GM12878 (cell line): Measurements from ENCODE around the gene IFNK. TPM values are rescaled to one million over a fixed set of nuclear protein-coding genes. Genes with fewer than 3 reads are reported as not detected.

ENCODE experiments used
- ATAC-seq: fragments of 200-7000 bp; cut with Tn5 transposase; 3 replicates; pipeline ENCODE4 v1.9.1; 2020; ENCODE audit warnings: mild to moderate bottlenecking, moderate library complexity
- BruUV-seq: library from RNA; stranded (reverse); fragments of 400-500 nt; replicated peaks from 2 replicates; lab custom pipeline; 2021; lab: Mats Ljungman, UMichigan
- CTCF ChIA-PET: fragments of 300-600 bp; sonication (Branson Sonifier 250); formaldehyde crosslinking; extraction: SDS; loops from one replicate; lab custom pipeline; 2021; ENCODE audit warnings: inconsistent platforms; lab: Yijun Ruan, JAX
- POLR2A ChIA-PET: fragments of 350-600 bp; formaldehyde crosslinking; extraction: SDS; loops from one replicate; lab custom pipeline; 2021; ENCODE audit warnings: inconsistent platforms; lab: Charles Lee
- RAD21 ChIA-PET: fragments of 300-600 bp; sonication (Branson Sonifier 250); formaldehyde crosslinking; loops from one replicate; lab custom pipeline; 2023; ENCODE audit warnings: antibody characterized with exemption; ENCODE audit not compliant: unreplicated experiment; lab: Charles Lee
- SMC1A ChIA-PET: fragments of 300-600 bp; sonication (Branson Sonifier 250); formaldehyde crosslinking; loops from one replicate; lab custom pipeline; 2023; ENCODE audit not compliant: unreplicated experiment, uncharacterized antibody; lab: Charles Lee
- DNase-seq: peaks from one replicate; pipeline ENCODE4 v3.0.0-alpha.2; 2011; ENCODE audit warnings: low read depth, low spot score
- FAIRE-seq: peaks from 3 replicates; lab custom pipeline; 2011; peaks lifted over from hg19 to GRCh38; lab: Jason Lieb, UNC
- H2AFZ ChIP-seq: 2 replicates; pipeline ENCODE4 v1.6.0; 2011; ENCODE audit warnings: low read depth, low read length, control low read depth; ENCODE audit not compliant: control insufficient read depth
- H3K27ac ChIP-seq: 2 replicates; pipeline ENCODE4 v1.5.1; 2011; ENCODE audit warnings: control low read depth; ENCODE audit not compliant: control insufficient read depth, insufficient read depth
- H3K27me3 ChIP-seq, 2 experiments: replicated peaks in 1 of 2; 2 replicates each; pipeline versions ENCODE4 v1.6.0 to v1.6.1; 2011; ENCODE audit warnings: low read length in 1 of 2; ENCODE audit not compliant: control insufficient read depth in 2 of 2, insufficient read depth in 2 of 2
- H3K36me3 ChIP-seq, 2 experiments: 2 replicates each; pipeline ENCODE4 v1.5.1; 2011; ENCODE audit warnings: low read length in 1 of 2; ENCODE audit not compliant: control insufficient read depth in 2 of 2, insufficient read depth in 2 of 2
- H3K4me1 ChIP-seq: 2 replicates; pipeline ENCODE4 v1.6.1; 2011; ENCODE audit warnings: mild to moderate bottlenecking, low read length, moderate library complexity, mixed read lengths; ENCODE audit not compliant: control insufficient read depth, insufficient read depth
- H3K4me2 ChIP-seq: 2 replicates; pipeline ENCODE4 v1.6.0; 2011; ENCODE audit warnings: control low read depth; ENCODE audit not compliant: control insufficient read depth, insufficient read depth
- H3K4me3 ChIP-seq: fragments of 200-600 bp; sonication (generic); 2 replicates; pipeline ENCODE4 v1.5.1; 2016
- H3K79me2 ChIP-seq: 2 replicates; pipeline ENCODE4 v1.6.0; 2011; ENCODE audit warnings: low read length; ENCODE audit not compliant: control insufficient read depth, insufficient read depth
- H3K9ac ChIP-seq: 2 replicates; pipeline ENCODE4 v1.8.0; 2011; ENCODE audit warnings: low read length, control low read depth, mixed read lengths; ENCODE audit not compliant: control insufficient read depth, insufficient read depth
- H3K9me3 ChIP-seq: replicated peaks from 3 replicates; pipeline ENCODE4 v1.5.1; 2011; ENCODE audit warnings: mild to moderate bottlenecking, low read length; ENCODE audit not compliant: control insufficient read depth, insufficient read depth
- H4K20me1 ChIP-seq: 2 replicates; pipeline ENCODE4 v1.6.0; 2011; ENCODE audit not compliant: control insufficient read depth, insufficient read depth
- BACH1 ChIP-seq: fragments of 450-650 bp; IDR thresholded peaks from 2 replicates; pipeline ENCODE4 v1.6.1; 2017; ENCODE audit warnings: mild to moderate bottlenecking, borderline replicate concordance
- CREM ChIP-seq: IDR thresholded peaks from 2 replicates; pipeline ENCODE4 v1.6.1; 2014; ENCODE audit warnings: antibody characterized with exemption, low read depth
- FOS ChIP-seq: IDR thresholded peaks from 3 replicates; pipeline ENCODE4 v1.6.1; 2011; ENCODE audit warnings: borderline replicate concordance; ENCODE audit not compliant: insufficient read length; ENCODE audit errors: extremely low read depth
- HDAC6 ChIP-seq: fragments of 200-600 bp; sonication (generic); IDR thresholded peaks from one replicate; pipeline ENCODE4 v1.8.0; 2017; ENCODE audit warnings: antibody characterized with exemption; ENCODE audit not compliant: unreplicated experiment
- REST ChIP-seq: IDR thresholded peaks from 2 replicates; pipeline ENCODE4 v1.6.1; 2012; ENCODE audit warnings: mild to moderate bottlenecking, low read depth, low read length
- RUNX3 ChIP-seq: IDR thresholded peaks from 2 replicates; pipeline ENCODE4 v1.6.1; 2012; ENCODE audit warnings: low read length, inconsistent platforms
- SPI1 ChIP-seq: IDR thresholded peaks from 2 replicates; pipeline ENCODE4 v1.6.1; 2011; ENCODE audit warnings: low read depth, mild to moderate bottlenecking, low read length, moderate library complexity, borderline replicate concordance; ENCODE audit not compliant: insufficient read depth
- SUZ12 ChIP-seq: fragments of 200-600 bp; sonication (generic); IDR thresholded peaks from one replicate; pipeline ENCODE4 v1.6.1; 2018; ENCODE audit warnings: antibody characterized with exemption, mild to moderate bottlenecking; ENCODE audit not compliant: unreplicated experiment
- TBL1XR1 ChIP-seq: IDR thresholded peaks from 2 replicates; pipeline ENCODE4 v1.6.1; 2012; ENCODE audit warnings: low read depth, low read length, improper control_type of control experiment
- ZBTB33 ChIP-seq: fragments of 450-650 bp; IDR thresholded peaks from 2 replicates; pipeline ENCODE4 v1.6.1; 2017; ENCODE audit warnings: mild to moderate bottlenecking
- WGBS: methylation state at CpG from one replicate; pipeline ENCODE4 v1.1.6; 2016; ENCODE audit warnings: low lambda C conversion rate; ENCODE audit not compliant: insufficient replicate concordance, insufficient coverage; ENCODE audit errors: missing lambda C conversion rate; 5-methylcytosine and 5-hydroxymethylcytosine counted together
- in situ Hi-C: fragments of 300-500 bp; cut with MboI; formaldehyde crosslinking; loops from 9 replicates; pipeline ENCODE4 v1.14.3; 2018; ENCODE audit warnings: mixed read lengths
- intact Hi-C: fragments of 100-400 bp; cut with micrococcal nuclease; formaldehyde crosslinking; loops from one replicate; pipeline ENCODE4 v1.14.2; 2022; ENCODE audit not compliant: unreplicated experiment
- polyA plus RNA-seq, 11 experiments: library from polyadenylated mRNA; depleted of rRNA in 4 of 11; unstranded in 6 of 11; stranded (reverse) in 5 of 11; fragments of >200 nt; fragmentation: Nextera tagmentation in 4 of 11; fragmentation: Illumina TruSeq in 1 of 11; extraction: Ambion mirVana in 4 of 11; extraction: Trizol in 1 of 11; gene quantifications; 1 replicate in 1 of 11; 2 replicates in 10 of 11; pipeline versions ENCODE4 v1.2.1 to v1.2.3, GENCODE V29; 2011 to 2016; ENCODE audit warnings: inconsistent platforms in 2 of 11, missing spikeins in 2 of 11, low read depth in 1 of 11
- total RNA-seq, 4 experiments: library from RNA; depleted of rRNA in 3 of 4; stranded (reverse); fragments of >200 nt in 3 of 4; fragmentation: Illumina TruSeq in 1 of 4; extraction: Trizol in 1 of 4; gene quantifications; 2 replicates each; pipeline versions ENCODE4 v1.2.1 to v1.2.3, GENCODE V29; 2013 to 2021

Gene IFNK
- total and polyA plus RNA-seq, 10 of the 15 experiments (the other 5 are each of a cell fraction or from before 2014, with no cell fraction given) = 0.06 TPM; not detected in 9

- Histone ChIP-seq H3K27ac (no peak overlapping the region), H3K36me3 (no peaks in the 10 kb centered on the region), H3K4me3 (no peak overlapping the region), H3K79me2 (no peaks in the 10 kb centered on the region), H3K27me3 (no peaks in the 10 kb centered on the region), H4K20me1 (no peaks in the 10 kb centered on the region), H3K4me1 (peaks cover 27% of the 10 kb centered on the region), H3K9ac (no peak overlapping the region), H2AFZ (no peak overlapping the region), H3K4me2 (no peak overlapping the region), H3K9me3 (peaks cover 2% of the 10 kb centered on the region; the same call in 1 of the 3 replicates)
- TF ChIP-seq CREM (no peak), REST (no peak), BACH1 (no peak), SPI1 (no peak), TBL1XR1 (no peak), HDAC6 (no peak), FOS (no peak), SUZ12 (no peak), RUNX3 (no peak), ZBTB33 (no peak)
- FAIRE-seq = no peak
- RAD21 ChIA-PET = no interaction called here
- intact Hi-C loops = no loop called here
- POLR2A ChIA-PET = interaction anchor here (0.5 kb wide), 1 partner anchor 114 kb away, joined by 5 read pairs; no protein-coding TSS in a partner anchor
- SMC1A ChIA-PET = interaction anchor here (1.1 to 1.6 kb wide), 3 partner anchors 47 to 118 kb away, joined by 3 read pairs; no protein-coding TSS in a partner anchor
- in situ Hi-C loops = no loop called here
- no peak for ATAC-seq
- no peak for DNase-seq
- CTCF ChIA-PET = interaction anchor here (1.0 kb wide), 2 partner anchors 42 to 64 kb away, joined by 3 read pairs; no protein-coding TSS in a partner anchor
- 64% methylated on average over 6 of the region's 6 CpGs for WGBS
- no TSS peak for BruUV-seq
Observed at GRCh38 chr9:27483576-27483975, 40.5 kb upstream of the IFNK start.
